ENCODE data around the gene CPA4.

The CPA4 gene

GRCh38 chr7:130288168-130288567 is 4.8 kb upstream of the CPA4 start:
- Mint-ChIP-seq H3K4me3 (no peak overlapping the region), H3K4me1 (no peaks in the 10 kb centered on the region), H3K27me3 (no peaks in the 10 kb centered on the region), H3K27ac (peak overlapping the region in 1 of 2 donors; percentile 60), H3K9me3 (no peaks in the 10 kb centered on the region)
- DNase-seq (no peak), ATAC-seq (no peak)

GRCh38 chr7:130288829-130289228 is 4.1 kb upstream of the CPA4 start:
- DNase-seq (no peak), ATAC-seq (no peak)
- H3K9me3 Mint-ChIP-seq, result no peaks in the 10 kb centered on the region
- H3K27ac Mint-ChIP-seq, result no peak overlapping the region
- H3K4me1 Mint-ChIP-seq, result no peaks in the 10 kb centered on the region
- no peak overlapping the region for H3K4me3 Mint-ChIP-seq
- H3K27me3 Mint-ChIP-seq, result no peaks in the 10 kb centered on the region

- H3K4me3 Mint-ChIP-seq, result no peak overlapping the region
- H3K27me3 Mint-ChIP-seq, result no peaks in the 10 kb centered on the region
- H3K27ac Mint-ChIP-seq, result no peak overlapping the region
- no peaks in the 10 kb centered on the region for H3K4me1 Mint-ChIP-seq
- H3K9me3 Mint-ChIP-seq, result no peaks in the 10 kb centered on the region
- DNase-seq (no peak), ATAC-seq (no peak)
These were observed 3.5 kb upstream of the CPA4 start for GRCh38 chr7:130289478-130289877.

- Mint-ChIP-seq H3K27ac (no peak overlapping the region), H3K9me3 (no peaks in the 10 kb centered on the region), H3K27me3 (no peaks in the 10 kb centered on the region), H3K4me3 (no peak overlapping the region), H3K4me1 (no peaks in the 10 kb centered on the region)
- ATAC-seq (no peak), DNase-seq (no peak)
These were observed 2.2 kb upstream of the CPA4 start for GRCh38 chr7:130290745-130291144.

GRCh38 chr7:130293521-130293920 is 560 bp downstream of the CPA4 start:
- H3K9me3 Mint-ChIP-seq, result no peaks in the 10 kb centered on the region
- DNase-seq, result no peak
- ATAC-seq, result no peak

GRCh38 chr7:130294314-130294713 is 1.4 kb downstream of the CPA4 start:
- no peaks in the 10 kb centered on the region for H3K4me1 Mint-ChIP-seq
- no peak for DNase-seq

More at GRCh38 chr7:130293521-130293920, 560 bp downstream of the CPA4 start:
- H3K27ac Mint-ChIP-seq, result no peak overlapping the region
- no peaks in the 10 kb centered on the region for H3K27me3 Mint-ChIP-seq
- no peak overlapping the region for H3K4me3 Mint-ChIP-seq
- H3K4me1 Mint-ChIP-seq, result no peaks in the 10 kb centered on the region

GRCh38 chr7:130296221-130296951 is 3.4 kb downstream of the CPA4 start:
- H3K9me3 Mint-ChIP-seq, result no peaks in the 10 kb centered on the region
- no peak for DNase-seq
- no peak for ATAC-seq
- peak overlapping the region in 1 of 2 donors; percentile 14 for H3K27ac Mint-ChIP-seq
- no peaks in the 10 kb centered on the region for H3K27me3 Mint-ChIP-seq
- no peak overlapping the region for H3K4me3 Mint-ChIP-seq
- H3K4me1 Mint-ChIP-seq, result no peaks in the 10 kb centered on the region

More at GRCh38 chr7:130294314-130294713, 1.4 kb downstream of the CPA4 start:
- ATAC-seq, result no peak
- Mint-ChIP-seq H3K27ac (no peak overlapping the region), H3K4me3 (no peak overlapping the region), H3K27me3 (no peaks in the 10 kb centered on the region), H3K9me3 (no peaks in the 10 kb centered on the region)

- ATAC-seq (no peak), DNase-seq (no peak)
- Mint-ChIP-seq H3K9me3 (no peaks in the 10 kb centered on the region), H3K27ac (no peak overlapping the region), H3K4me1 (no peaks in the 10 kb centered on the region), H3K27me3 (no peaks in the 10 kb centered on the region), H3K4me3 (no peak overlapping the region)
These were observed 4.9 kb downstream of the CPA4 start for GRCh38 chr7:130297628-130298543.

GRCh38 chr7:130298544-130299326 is 5.8 kb downstream of the CPA4 start:
- no peaks in the 10 kb centered on the region for H3K27me3 Mint-ChIP-seq
- ATAC-seq (no peak), DNase-seq (no peak)
- peaks cover 2% of the 10 kb centered on the region for H3K4me1 Mint-ChIP-seq
- H3K27ac Mint-ChIP-seq, result no peak overlapping the region
- H3K9me3 Mint-ChIP-seq, result no peaks in the 10 kb centered on the region
- H3K4me3 Mint-ChIP-seq, result no peak overlapping the region

GRCh38 chr7:130299866-130300265 is 6.9 kb downstream of the CPA4 start:
- ATAC-seq, result no peak

GRCh38 chr7:130301501-130302020 is 8.6 kb downstream of the CPA4 start:
- no peak overlapping the region for H3K27ac Mint-ChIP-seq
- no peaks in the 10 kb centered on the region for H3K9me3 Mint-ChIP-seq
- no peaks in the 10 kb centered on the region for H3K27me3 Mint-ChIP-seq
- no peak for DNase-seq
- H3K4me1 Mint-ChIP-seq, result peaks cover 7% of the 10 kb centered on the region
- no peak overlapping the region for H3K4me3 Mint-ChIP-seq
- no peak for ATAC-seq

More at GRCh38 chr7:130299866-130300265, 6.9 kb downstream of the CPA4 start:
- no peaks in the 10 kb centered on the region for H3K27me3 Mint-ChIP-seq
- no peak for DNase-seq
- H3K27ac Mint-ChIP-seq, result no peak overlapping the region
- no peak overlapping the region for H3K4me3 Mint-ChIP-seq
- H3K4me1 Mint-ChIP-seq, result peaks cover 7% of the 10 kb centered on the region
- no peaks in the 10 kb centered on the region for H3K9me3 Mint-ChIP-seq

- Mint-ChIP-seq H3K27ac (no peak overlapping the region), H3K4me3 (no peak overlapping the region), H3K9me3 (no peaks in the 10 kb centered on the region), H3K27me3 (no peaks in the 10 kb centered on the region), H3K4me1 (peaks cover 7% of the 10 kb centered on the region)
- ATAC-seq (no peak), DNase-seq (no peak)
These were observed 9.7 kb downstream of the CPA4 start for GRCh38 chr7:130302649-130303048.

GRCh38 chr7:130303127-130303526 is 10.2 kb downstream of the CPA4 start:
- Mint-ChIP-seq H3K9me3 (no peaks in the 10 kb centered on the region), H3K4me1 (peaks cover 7% of the 10 kb centered on the region), H3K27ac (no peak overlapping the region), H3K4me3 (no peak overlapping the region), H3K27me3 (no peaks in the 10 kb centered on the region)
- DNase-seq (no peak), ATAC-seq (no peak)

GRCh38 chr7:130303551-130303950 is 10.6 kb downstream of the CPA4 start:
- Mint-ChIP-seq H3K9me3 (no peaks in the 10 kb centered on the region), H3K27me3 (no peaks in the 10 kb centered on the region), H3K4me3 (no peak overlapping the region), H3K27ac (no peak overlapping the region), H3K4me1 (peaks cover 7% of the 10 kb centered on the region)
- DNase-seq, result no peak
- ATAC-seq, result no peak

- H3K9me3 Mint-ChIP-seq, result no peaks in the 10 kb centered on the region
- ATAC-seq (no peak), DNase-seq (no peak)
- H3K27ac Mint-ChIP-seq, result peak overlapping the region in 1 of 2 donors; percentile 62
- no peaks in the 10 kb centered on the region for H3K27me3 Mint-ChIP-seq
- H3K4me3 Mint-ChIP-seq, result no peak overlapping the region
- peaks cover 7% of the 10 kb centered on the region for H3K4me1 Mint-ChIP-seq
These were observed 11.0 kb downstream of the CPA4 start for GRCh38 chr7:130303982-130304381.
